SJCRH30 (cell line): ENCODE results near the gene NOSIP. TPM values are rescaled to one million over a fixed set of nuclear protein-coding genes. Genes with fewer than 3 reads are reported as not detected.

Source experiments
- DNase-seq, 2 experiments: peaks; one replicate each; pipeline ENCODE4 v3.0.0-alpha.2; 2015 to 2020
- H3K27ac ChIP-seq: fragments of 250-450 bp; sonication (Bioruptor Pico); 2 replicates; pipeline ENCODE4 v1.5.1; 2020; ENCODE audit warnings: mild to moderate bottlenecking, moderate library complexity
- H3K27me3 ChIP-seq: fragments of 250-450 bp; sonication (Bioruptor Pico); 2 replicates; pipeline ENCODE4 v1.5.1; 2020; ENCODE audit warnings: mild to moderate bottlenecking, moderate library complexity
- H3K36me3 ChIP-seq: fragments of 250-450 bp; sonication (Bioruptor Pico); 2 replicates; pipeline ENCODE4 v1.5.1; 2020; ENCODE audit warnings: mild to moderate bottlenecking, moderate library complexity
- H3K4me1 ChIP-seq: fragments of 250-450 bp; sonication (Bioruptor Pico); 2 replicates; pipeline ENCODE4 v1.5.1; 2020; ENCODE audit warnings: mild to moderate bottlenecking, moderate library complexity
- H3K4me3 ChIP-seq: fragments of 250-450 bp; sonication (Bioruptor Pico); 2 replicates; pipeline ENCODE4 v1.5.1; 2020; ENCODE audit warnings: mild to moderate bottlenecking, moderate library complexity
- H3K9me3 ChIP-seq: fragments of 250-450 bp; sonication (Bioruptor Pico); replicated peaks from 2 replicates; pipeline ENCODE4 v1.5.1; 2020; ENCODE audit warnings: mild to moderate bottlenecking, moderate library complexity
- total RNA-seq: library from RNA; depleted of rRNA; stranded (reverse); fragments of >200 nt; shearing (Covaris generic); gene quantifications from 2 replicates; pipeline ENCODE4 v1.2.3, GENCODE V29; 2014

The NOSIP gene
- total RNA-seq, 1 experiment from 2014 or later: 54.2 TPM

DNA sequence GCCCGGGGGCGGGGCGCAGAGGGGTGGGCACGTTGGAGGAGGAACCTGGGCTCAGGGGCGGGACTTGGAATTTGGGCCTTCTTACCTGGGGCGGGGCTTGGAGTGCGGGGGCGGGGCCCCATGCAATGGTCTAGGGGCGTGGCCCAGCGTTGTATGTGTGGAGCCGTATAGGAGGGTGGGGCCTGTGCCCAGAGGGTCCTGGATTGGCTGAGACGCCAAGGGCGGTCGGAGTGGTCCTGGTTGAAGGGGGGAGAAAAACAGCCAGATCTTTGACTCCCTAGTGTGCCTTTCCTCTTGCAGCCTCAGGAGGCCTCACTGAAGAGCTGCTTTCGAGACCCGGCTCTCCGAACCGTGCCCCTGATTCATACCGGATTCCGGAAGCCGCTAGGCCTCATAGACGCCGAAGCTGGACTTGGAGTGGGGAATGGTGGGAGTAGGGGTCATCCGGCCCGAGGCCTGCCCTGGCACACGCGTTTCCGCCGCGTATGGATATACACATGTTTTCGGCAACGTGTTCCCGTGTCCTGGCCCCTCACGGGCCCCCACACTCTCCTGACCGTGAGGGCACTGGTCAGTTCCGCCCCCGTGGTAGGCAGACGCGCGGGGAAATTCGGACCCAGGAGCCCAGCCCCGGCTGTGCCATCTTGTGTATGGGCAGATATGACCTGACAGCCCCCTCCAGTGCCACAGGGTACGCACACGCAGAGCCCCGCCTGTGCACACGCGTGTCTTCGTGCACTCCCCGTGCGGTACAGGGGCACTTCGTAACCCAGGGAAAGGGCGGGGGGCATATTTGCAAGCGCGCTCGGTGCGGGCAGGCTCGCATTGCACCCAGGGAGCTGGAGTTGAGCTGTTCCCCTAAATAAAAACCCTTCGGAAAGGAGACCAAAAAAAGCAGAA is 10.0 kb upstream of the NOSIP start:
- Histone ChIP-seq H3K27me3 (no peaks in the 10 kb centered on the region), H3K27ac (peak overlapping the region; percentile 47), H3K36me3 (peaks cover 14% of the 10 kb centered on the region), H3K9me3 (no peaks in the 10 kb centered on the region), H3K4me3 (peak overlapping the region; percentile 86), H3K4me1 (no peaks in the 10 kb centered on the region)
- DNase-seq: peak; percentile 98

DNA sequence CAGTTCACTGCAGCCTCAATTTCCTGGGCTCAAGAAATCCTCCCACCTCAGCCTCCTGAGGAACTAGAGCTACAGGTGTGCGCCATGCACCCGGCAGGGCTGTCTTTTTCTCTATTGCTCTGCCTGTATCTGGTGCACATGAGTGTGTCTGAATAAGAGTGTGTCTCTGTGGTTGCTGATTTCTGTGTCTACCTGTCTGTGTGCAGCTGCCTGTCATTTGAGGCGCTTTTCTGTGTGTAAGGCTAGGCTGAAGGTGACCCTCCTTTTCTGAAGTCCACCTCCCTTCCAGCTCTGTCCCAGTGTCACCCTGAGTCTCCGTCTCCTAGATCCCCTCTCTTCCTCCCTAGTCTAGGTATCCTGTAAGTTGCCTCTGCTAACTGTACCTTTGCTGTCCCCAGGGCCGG is 9.1 kb upstream of the NOSIP start:
- Histone ChIP-seq H3K36me3 (peaks cover 11% of the 10 kb centered on the region), H3K27me3 (no peaks in the 10 kb centered on the region), H3K27ac (no peak overlapping the region), H3K9me3 (no peaks in the 10 kb centered on the region), H3K4me1 (no peaks in the 10 kb centered on the region), H3K4me3 (no peak overlapping the region)
- DNase-seq: no peak

DNA sequence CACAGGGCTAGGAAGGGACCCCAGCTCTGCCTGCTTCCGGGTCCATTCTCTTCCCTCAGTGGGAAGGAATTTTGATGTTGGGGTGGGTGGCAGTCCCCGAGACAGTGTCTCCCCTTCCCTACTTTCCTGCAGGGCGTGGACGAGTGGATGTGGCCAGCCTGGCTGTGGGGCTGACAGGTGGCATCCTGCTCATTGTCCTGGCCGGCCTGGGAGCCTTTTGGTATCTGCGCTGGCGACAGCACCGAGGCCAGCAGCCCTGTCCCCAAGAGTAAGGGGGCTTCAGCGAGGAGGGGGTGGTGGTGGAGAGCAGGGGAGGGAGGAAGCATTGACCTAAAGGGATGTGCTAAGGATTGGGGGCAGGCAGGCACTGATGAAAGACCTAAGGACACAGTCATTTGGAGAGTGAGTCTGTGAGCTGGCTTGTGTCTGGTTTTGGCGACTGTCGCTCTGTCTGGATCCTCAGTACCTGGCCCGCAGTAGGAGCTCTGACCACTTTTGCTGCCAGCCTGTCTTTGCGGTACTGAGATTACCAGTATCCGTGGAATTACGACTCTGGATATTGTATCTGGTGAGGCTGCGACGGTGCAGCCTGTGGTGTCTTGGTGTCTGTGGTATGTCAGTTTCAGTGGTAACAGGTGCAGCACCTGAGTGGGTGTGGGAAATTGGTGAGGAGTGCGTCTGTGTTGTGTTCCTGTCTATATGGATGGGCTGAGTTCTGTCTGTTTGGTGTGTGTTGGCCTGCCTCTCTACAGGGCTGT is 8.2 kb upstream of the NOSIP start:
- H3K36me3 ChIP-seq: peaks cover 1% of the 10 kb centered on the region; the same call in 1 of the 2 replicates
- H3K27me3 ChIP-seq: no peaks in the 10 kb centered on the region
- H3K4me3 ChIP-seq: no peak overlapping the region
- no peaks in the 10 kb centered on the region for H3K9me3 ChIP-seq
- H3K27ac ChIP-seq: no peak overlapping the region
- H3K4me1 ChIP-seq: no peaks in the 10 kb centered on the region
- DNase-seq: no peak

DNA sequence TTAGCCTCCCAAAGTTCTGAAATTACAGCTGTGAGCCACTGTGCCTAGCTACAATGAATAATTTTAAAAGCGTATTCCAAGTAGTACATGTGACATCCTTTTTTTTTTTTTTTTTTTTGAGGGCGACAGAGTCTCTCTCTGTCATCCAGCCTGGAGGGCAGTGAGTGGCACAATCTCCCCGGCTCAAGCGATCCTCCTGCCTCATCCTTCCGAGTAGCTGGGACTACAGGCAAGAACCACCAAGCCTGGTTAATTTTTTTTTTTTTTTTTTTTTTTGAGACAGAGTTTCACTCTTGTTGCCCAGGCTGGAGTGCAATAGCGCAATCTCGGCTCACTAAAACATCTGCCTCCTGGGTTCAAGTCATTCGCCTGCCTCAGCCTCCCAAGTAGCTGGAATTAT is 6.9 kb upstream of the NOSIP start:
- Histone ChIP-seq H3K36me3 (no peaks in the 10 kb centered on the region), H3K4me3 (no peak overlapping the region), H3K4me1 (no peaks in the 10 kb centered on the region), H3K9me3 (no peaks in the 10 kb centered on the region), H3K27me3 (no peaks in the 10 kb centered on the region), H3K27ac (no peak overlapping the region)
- DNase-seq: no peak

DNA sequence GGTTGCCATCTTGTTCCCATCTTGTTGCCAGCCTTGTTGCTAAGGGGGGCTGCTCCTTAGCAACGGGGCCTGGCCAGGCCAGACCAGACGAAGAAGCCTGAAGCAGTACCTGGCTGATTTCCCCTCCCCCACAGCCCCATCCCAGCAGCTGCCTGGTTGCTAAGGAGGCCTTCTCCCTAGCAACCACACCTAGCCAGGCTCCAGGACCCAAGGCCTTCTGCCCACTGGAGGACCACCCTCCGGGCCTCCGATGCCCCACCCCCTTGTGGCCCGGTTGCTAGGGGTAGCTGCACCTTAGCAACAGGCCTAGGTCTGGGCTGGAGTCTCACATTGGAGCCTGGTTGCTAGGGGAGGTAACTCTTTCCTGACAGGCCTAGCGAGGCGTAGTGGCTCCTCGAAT is 4.7 kb upstream of the NOSIP start:
- no peaks in the 10 kb centered on the region for H3K27me3 ChIP-seq
- no peak overlapping the region for H3K27ac ChIP-seq
- no peaks in the 10 kb centered on the region for H3K9me3 ChIP-seq
- no peak for DNase-seq
- H3K4me3 ChIP-seq: no peak overlapping the region
- H3K4me1 ChIP-seq: no peaks in the 10 kb centered on the region
- no peaks in the 10 kb centered on the region for H3K36me3 ChIP-seq

DNA sequence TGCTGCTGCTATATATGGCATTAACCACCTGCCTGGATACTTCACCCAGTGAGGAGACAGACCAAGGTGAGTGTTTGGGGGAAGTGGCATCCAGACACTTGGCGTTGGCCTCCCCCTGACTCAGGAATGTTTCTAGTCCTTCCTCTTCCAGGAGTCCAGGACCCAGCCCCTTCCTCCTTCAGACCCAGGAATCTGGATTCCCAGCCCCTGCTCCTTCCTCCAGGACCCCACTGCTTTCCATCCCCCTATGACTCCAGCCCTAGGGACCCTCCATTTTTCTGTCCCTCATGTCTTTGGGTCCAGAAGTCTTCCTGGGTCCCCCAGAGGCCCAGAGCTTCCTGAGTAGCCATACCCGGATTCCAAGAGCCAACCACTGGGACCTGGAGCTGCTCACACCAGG is 2.9 kb upstream of the NOSIP start:
- H3K4me1 ChIP-seq: peaks cover 4% of the 10 kb centered on the region
- no peak overlapping the region for H3K27ac ChIP-seq
- H3K36me3 ChIP-seq: no peaks in the 10 kb centered on the region
- no peaks in the 10 kb centered on the region for H3K27me3 ChIP-seq
- DNase-seq: no peak
- no peak overlapping the region for H3K4me3 ChIP-seq
- no peaks in the 10 kb centered on the region for H3K9me3 ChIP-seq

DNA sequence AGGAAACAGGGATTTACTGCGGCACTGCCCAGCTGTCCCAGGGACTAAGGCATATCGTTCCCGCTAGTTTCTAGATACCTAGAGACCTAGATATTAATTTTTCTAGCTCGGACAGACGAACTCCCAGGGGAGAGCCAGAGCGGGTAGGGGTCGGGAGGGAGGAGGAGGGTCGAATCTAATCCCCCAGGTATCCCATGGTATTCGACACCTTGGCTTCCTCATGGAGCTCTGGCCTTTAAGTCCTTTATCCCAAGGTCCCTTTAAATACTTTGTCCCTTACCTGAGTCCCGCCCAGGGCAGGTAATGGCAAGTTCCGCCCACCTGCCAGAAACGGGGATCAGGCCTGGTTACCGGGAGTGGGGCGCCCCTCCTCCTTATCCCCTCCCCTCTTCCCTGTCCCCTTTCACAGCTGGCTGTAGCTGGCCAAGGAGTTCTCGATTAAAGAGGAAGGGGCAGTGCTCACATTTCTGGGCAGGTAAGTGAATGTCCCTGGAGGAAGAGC is 702 bp upstream of the NOSIP start, which contains the start of gene PRRG2:
Gene PRRG2, plus strand, starts transcription at position 310 of the 502 bp plus-strand sequence. CDS start 1,904 bp downstream, outside the sequence.
- DNase-seq: no peak
- Histone ChIP-seq H3K9me3 (no peaks in the 10 kb centered on the region), H3K36me3 (peaks cover 3% of the 10 kb centered on the region; the same call in 1 of the 2 replicates)

DNA sequence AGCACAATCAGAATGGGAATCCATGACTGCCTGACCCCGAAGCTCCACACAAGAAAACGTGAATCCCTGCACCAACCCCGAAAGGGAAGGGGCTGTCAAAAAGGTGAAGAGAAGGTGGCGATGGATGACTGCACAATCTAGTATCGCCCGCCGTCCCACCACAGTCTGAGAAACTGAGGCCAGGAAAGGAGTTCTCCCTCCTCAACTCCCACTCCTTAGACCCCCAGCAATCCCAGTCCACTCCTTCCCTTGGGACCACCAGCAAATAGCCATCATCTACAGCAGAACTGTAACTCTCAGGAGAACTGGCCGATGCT is 451 bp downstream of the NOSIP start:
- Histone ChIP-seq H3K27ac (peak overlapping the region; percentile 6; the same call in 1 of the 2 replicates), H3K36me3 (peaks cover 11% of the 10 kb centered on the region), H3K4me1 (peaks cover 7% of the 10 kb centered on the region), H3K4me3 (peak overlapping the region; percentile 71), H3K27me3 (no peaks in the 10 kb centered on the region), H3K9me3 (no peaks in the 10 kb centered on the region)
- DNase-seq: no peak

More for the DNA sequence above, 702 bp upstream of the NOSIP start, which contains the start of gene PRRG2:
- Histone ChIP-seq H3K27ac (peak within 1 kb of the TSS; percentile 6; the same call in 1 of the 2 replicates), H3K4me1 (peaks cover 4% of the 10 kb centered on the region), H3K4me3 (peak within 1 kb of the TSS; percentile 71), H3K27me3 (no peaks in the 10 kb centered on the region)

DNA sequence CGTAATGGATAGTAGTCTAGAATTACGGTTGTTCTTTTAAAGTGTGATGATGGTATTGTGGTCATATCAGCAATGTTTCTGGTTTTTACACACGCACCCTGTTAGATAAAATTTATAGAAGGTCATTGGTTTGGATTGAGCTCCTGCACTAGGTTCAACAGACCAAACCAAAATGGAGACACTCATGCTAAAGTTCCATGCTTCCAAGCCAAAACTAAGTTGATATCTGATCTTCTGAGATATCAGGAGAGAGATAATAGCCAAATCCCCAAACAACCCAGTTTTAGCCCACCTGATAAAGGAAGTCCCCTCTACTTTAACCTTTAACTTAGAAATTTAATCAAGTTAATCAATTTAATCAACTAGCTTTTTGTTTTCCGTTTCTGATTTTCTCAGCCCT is 1.2 kb downstream of the NOSIP start:
- Histone ChIP-seq H3K36me3 (peaks cover 11% of the 10 kb centered on the region), H3K27me3 (no peaks in the 10 kb centered on the region), H3K9me3 (no peaks in the 10 kb centered on the region), H3K27ac (no peak overlapping the region), H3K4me1 (peaks cover 12% of the 10 kb centered on the region), H3K4me3 (peak overlapping the region; percentile 71; the same call in 1 of the 2 replicates)
- no peak for DNase-seq

DNA sequence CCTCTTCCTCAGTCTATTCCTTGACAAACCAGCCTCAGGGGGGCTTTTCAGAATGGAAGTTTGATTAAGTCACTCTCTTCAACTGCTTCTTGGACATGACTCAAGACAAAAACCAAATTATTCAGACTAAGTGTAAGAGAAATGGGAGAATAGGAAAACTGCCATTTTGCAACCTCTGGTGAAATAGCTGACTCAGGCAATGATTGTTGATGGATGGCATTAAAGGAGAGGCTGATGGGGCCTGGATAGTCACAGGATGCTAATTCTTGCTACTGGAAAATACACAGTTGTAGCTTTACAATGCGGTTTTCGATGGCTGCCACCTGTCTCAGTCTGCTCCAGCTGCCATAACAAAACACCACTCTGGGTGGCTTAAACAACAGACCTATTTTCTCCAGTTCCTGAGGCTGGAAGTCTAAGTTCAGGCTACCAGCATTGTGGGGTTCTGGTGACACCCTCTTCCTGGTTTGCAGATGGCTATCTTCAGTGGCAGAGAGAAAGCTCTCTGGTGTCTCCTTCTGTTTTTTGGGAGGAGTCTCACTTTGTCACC is 6.1 kb downstream of the NOSIP start:
- no peak overlapping the region for H3K4me3 ChIP-seq
- peak; percentile 85 to 92 for DNase-seq
- no peaks in the 10 kb centered on the region for H3K27me3 ChIP-seq
- peaks cover 11% of the 10 kb centered on the region for H3K36me3 ChIP-seq
- H3K9me3 ChIP-seq: no peaks in the 10 kb centered on the region
- peak overlapping the region; percentile 45 for H3K27ac ChIP-seq
- peaks cover 39% of the 10 kb centered on the region for H3K4me1 ChIP-seq

DNA sequence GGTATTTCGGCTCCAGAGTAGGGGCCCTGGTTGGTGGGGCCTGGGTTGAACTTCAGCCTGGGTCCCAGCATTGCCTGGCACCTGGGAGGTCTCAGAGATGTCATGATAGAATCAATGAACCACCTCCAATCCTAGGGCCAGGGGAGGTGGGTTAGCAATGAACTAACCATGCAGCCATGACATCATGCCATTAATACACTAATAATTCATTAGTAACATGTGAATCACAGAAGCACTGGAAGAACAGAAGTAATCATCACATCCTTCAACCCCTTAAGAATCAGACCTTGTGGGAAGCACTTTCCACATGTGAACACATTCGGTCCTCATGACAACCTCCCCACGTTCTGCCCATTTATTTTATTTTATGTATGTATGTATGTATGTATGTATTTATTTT is 6.9 kb downstream of the NOSIP start:
- H3K27me3 ChIP-seq: no peaks in the 10 kb centered on the region
- H3K4me3 ChIP-seq: no peak overlapping the region
- H3K36me3 ChIP-seq: peaks cover 11% of the 10 kb centered on the region
- H3K27ac ChIP-seq: no peak overlapping the region
- H3K4me1 ChIP-seq: peaks cover 35% of the 10 kb centered on the region
- no peak for DNase-seq
- H3K9me3 ChIP-seq: no peaks in the 10 kb centered on the region

DNA sequence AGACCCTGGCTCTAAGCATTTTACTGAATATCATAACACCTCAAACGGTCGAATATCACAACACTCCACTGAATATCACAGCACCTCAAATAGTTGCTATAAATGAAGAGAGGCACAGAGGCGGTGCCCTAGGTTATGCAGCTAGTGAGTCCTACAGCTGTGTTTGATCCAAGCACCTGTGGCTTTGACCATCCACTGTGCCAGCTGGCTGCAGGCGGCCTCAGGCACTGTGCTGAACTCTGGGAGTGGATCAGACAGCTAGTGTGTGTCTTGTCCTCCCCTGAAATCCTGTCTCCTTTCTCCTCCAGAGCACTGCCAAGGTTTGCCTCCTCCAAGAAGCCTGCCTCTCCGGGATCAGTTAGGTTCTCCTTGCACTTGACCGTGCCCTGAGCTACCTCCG is 7.3 kb downstream of the NOSIP start:
- H3K4me3 ChIP-seq: no peak overlapping the region
- H3K27ac ChIP-seq: no peak overlapping the region
- peak; percentile 43 to 59 for DNase-seq
- H3K9me3 ChIP-seq: no peaks in the 10 kb centered on the region
- peaks cover 11% of the 10 kb centered on the region for H3K36me3 ChIP-seq
- H3K27me3 ChIP-seq: no peaks in the 10 kb centered on the region
- peaks cover 35% of the 10 kb centered on the region for H3K4me1 ChIP-seq

DNA sequence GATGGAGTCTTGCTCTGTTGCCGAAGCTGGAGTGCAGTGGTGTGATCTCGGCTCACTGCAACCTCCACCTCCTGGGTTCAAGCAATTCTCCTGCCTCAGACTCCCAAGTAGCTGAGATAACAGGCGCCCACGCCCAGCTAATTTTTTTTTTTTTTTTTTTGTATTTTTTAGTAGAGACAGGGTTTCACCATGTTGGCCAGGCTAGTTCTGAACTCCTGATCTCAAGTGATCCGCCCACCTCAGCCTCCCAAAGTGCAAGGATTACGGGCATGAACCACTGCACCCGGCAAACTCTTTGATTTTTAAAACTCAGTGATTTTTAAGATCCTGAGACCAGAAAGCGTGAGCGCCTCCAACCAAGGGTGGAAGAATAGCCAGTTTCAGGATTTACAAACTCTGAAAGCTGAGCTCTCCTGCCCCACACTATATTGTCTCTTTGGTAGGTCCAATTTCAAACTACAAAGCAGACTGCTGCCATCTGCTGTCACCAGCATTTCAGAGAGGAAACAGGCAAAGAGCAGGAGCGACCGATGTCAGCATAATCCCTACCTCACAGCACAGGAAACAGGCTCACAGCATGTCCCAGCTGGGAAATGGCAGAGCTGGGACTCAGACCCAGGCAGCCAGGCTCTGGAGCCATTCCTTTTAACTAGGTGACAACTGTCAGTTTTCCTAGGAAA is 9.2 kb downstream of the NOSIP start:
- no peaks in the 10 kb centered on the region for H3K27me3 ChIP-seq
- peak; percentile 46 to 75 for DNase-seq
- H3K4me3 ChIP-seq: no peak overlapping the region
- H3K9me3 ChIP-seq: no peaks in the 10 kb centered on the region
- H3K36me3 ChIP-seq: peaks cover 8% of the 10 kb centered on the region
- peak overlapping the region; percentile 45 for H3K27ac ChIP-seq
- H3K4me1 ChIP-seq: peaks cover 35% of the 10 kb centered on the region

DNA sequence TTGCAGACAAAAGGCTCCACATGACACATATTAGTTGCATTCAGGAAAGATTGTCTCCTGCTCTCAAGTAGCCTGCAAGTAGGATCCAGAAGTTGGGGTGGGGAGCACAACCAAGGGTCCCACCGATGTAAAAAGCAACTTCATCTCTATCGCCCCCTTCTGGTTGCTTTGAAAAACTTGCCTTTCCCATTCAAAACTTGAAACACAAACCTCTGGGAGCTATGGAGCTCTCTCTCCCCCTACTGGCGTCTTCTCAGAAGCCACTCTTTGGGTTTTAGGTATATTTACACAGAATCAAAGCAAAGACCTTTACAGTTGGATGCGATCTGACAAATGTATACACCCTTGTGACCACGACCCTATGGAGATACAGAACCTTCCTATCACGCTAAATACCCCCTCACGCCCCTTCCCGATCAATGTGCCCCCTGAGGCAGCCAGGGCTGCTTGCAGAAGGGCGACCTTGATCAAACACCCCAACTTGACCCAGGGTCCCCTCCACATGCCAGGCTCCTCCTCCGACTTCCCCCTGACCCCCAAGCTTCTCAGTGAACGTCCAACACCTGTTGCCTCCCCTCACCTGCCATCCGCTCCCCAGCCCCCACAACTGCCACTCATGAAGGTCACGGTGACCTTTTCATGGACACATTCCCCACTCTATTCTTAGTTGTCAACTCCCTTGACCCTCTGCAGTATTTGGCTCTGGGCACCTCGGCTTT is 10.1 kb downstream of the NOSIP start:
- Histone ChIP-seq H3K27ac (peak overlapping the region; percentile 45), H3K4me1 (peaks cover 35% of the 10 kb centered on the region), H3K36me3 (peaks cover 3% of the 10 kb centered on the region; the same call in 1 of the 2 replicates), H3K27me3 (no peaks in the 10 kb centered on the region), H3K4me3 (no peak overlapping the region), H3K9me3 (no peaks in the 10 kb centered on the region)
- peak; percentile 72 to 96 for DNase-seq
